Islet of Langerhans (tissue), 1 donor: ENCODE results near the gene HECTD2.
"Not testable (repeated sequence)": the region's sequence is repeated elsewhere in the genome, so short reads cannot be mapped to it uniquely, and the experiment has no call there.

Source experiments
- FAIRE-seq: peaks from one replicate; lab custom pipeline; 2011; peaks lifted over from hg19 to GRCh38; lab: Jason Lieb, UNC

The HECTD2 gene

GRCh38 chr10:91474009-91474408 is 63.9 kb downstream of the HECTD2 start:
- FAIRE-seq, result no peak

- no peak for FAIRE-seq
Observed at GRCh38 chr10:91477236-91477635, 67.1 kb downstream of the HECTD2 start.

- FAIRE-seq, result peak; percentile 88
Observed at GRCh38 chr10:91479583-91479982, 69.4 kb downstream of the HECTD2 start.

- no peak for FAIRE-seq
Observed at GRCh38 chr10:91487911-91488582, 77.9 kb downstream of the HECTD2 start.

- FAIRE-seq, result peak; percentile 99
Observed at GRCh38 chr10:91493313-91493712, 83.2 kb downstream of the HECTD2 start.

- FAIRE-seq, result no peak
Observed at GRCh38 chr10:91495402-91495801, 85.3 kb downstream of the HECTD2 start.

- no peak for FAIRE-seq
Observed at GRCh38 chr10:91496016-91496415, 85.9 kb downstream of the HECTD2 start.

GRCh38 chr10:91511549-91512330 is 101.6 kb downstream of the HECTD2 start:
- FAIRE-seq, result peak; percentile 75

- no peak for FAIRE-seq
Observed at GRCh38 chr10:91512458-91512857, 102.3 kb downstream of the HECTD2 start.

- FAIRE-seq, result peak; percentile 49
Observed at GRCh38 chr10:91513598-91514424, 103.7 kb downstream of the HECTD2 start.

GRCh38 chr10:91514787-91515186 is 104.6 kb downstream of the HECTD2 start:
- no peak for FAIRE-seq

- FAIRE-seq, result no peak
Observed at GRCh38 chr10:91517394-91517793, 107.2 kb downstream of the HECTD2 start.

GRCh38 chr10:91519899-91520514 is 109.9 kb downstream of the HECTD2 start:
- no peak for FAIRE-seq

GRCh38 chr10:91520661-91521060 is 110.5 kb downstream of the HECTD2 start:
- no peak for FAIRE-seq

- FAIRE-seq, result no peak
Observed at GRCh38 chr10:91521439-91521838, 111.3 kb downstream of the HECTD2 start.

- FAIRE-seq, result no peak
Observed at GRCh38 chr10:91525896-91526712, 116.0 kb downstream of the HECTD2 start.

GRCh38 chr10:91528080-91528479 is 117.9 kb downstream of the HECTD2 start:
- peak; percentile 5 for FAIRE-seq

GRCh38 chr10:91528768-91529167 is 118.6 kb downstream of the HECTD2 start:
- FAIRE-seq, result no peak

- not testable (repeated sequence) for FAIRE-seq
Observed at GRCh38 chr10:91534789-91535188, 124.6 kb downstream of the HECTD2 start.

GRCh38 chr10:91536111-91536510 is 126.0 kb downstream of the HECTD2 start:
- no peak for FAIRE-seq

GRCh38 chr10:91536733-91537132 is 126.6 kb downstream of the HECTD2 start:
- FAIRE-seq, result no peak
